SK-N-SH (cell line): Measurements from ENCODE around the gene MAP3K1. TPM values are rescaled to one million over a fixed set of nuclear protein-coding genes. Genes with fewer than 3 reads are reported as not detected.

Experiments
- CTCF ChIA-PET: fragments of 300-600, 350-600 bp; formaldehyde crosslinking; extraction: SDS; loops from one replicate; lab custom pipeline; 2021; lab: Yijun Ruan, JAX
- POLR2A ChIA-PET: fragments of 350-600 bp; sonication (Branson Sonifier 250); formaldehyde crosslinking; extraction: SDS; loops from one replicate; lab custom pipeline; 2020; ENCODE audit warnings: antibody characterized with exemption, inconsistent platforms; lab: Yijun Ruan, JAX
- DNase-seq: peaks from one replicate; pipeline ENCODE4 v3.0.0; 2012
- H2AFZ ChIP-seq: fragments of 200-600 bp; sonication (generic); 2 replicates; pipeline ENCODE4 v1.8.1; 2016; ENCODE audit warnings: antibody characterized with exemption, mild to moderate bottlenecking, low read depth
- H3F3A ChIP-seq: fragments of 200-600 bp; sonication (generic); replicated peaks from 2 replicates; pipeline ENCODE3; 2016; ENCODE audit warnings: antibody characterized with exemption, mild to moderate bottlenecking; ENCODE audit not compliant: insufficient read depth
- H3K27ac ChIP-seq, 2 experiments: fragments of 200-500 bp in 1 of 2; fragments of 200-600 bp in 1 of 2; sonication (Bioruptor generic) in 1 of 2; sonication (generic), shearing (Covaris generic) in 1 of 2; 2 replicates each; pipeline versions ENCODE4 v1.5.1 to v1.6.1; 2014 to 2016; ENCODE audit warnings: low read depth in 2 of 2, inconsistent platforms in 1 of 2, low read length in 1 of 2, mild to moderate bottlenecking in 1 of 2, mixed read lengths in 1 of 2
- H3K27me3 ChIP-seq: fragments of 200-600 bp; sonication (generic), shearing (Covaris generic); 2 replicates; pipeline ENCODE4 v1.6.1; 2016; ENCODE audit warnings: mixed run types; ENCODE audit not compliant: insufficient read depth
- H3K36me3 ChIP-seq, 2 experiments: fragments of 200-500 bp in 1 of 2; fragments of 200-600 bp in 1 of 2; sonication (Bioruptor generic) in 1 of 2; sonication (generic) in 1 of 2; replicated peaks in 1 of 2; 2 replicates each; pipeline versions ENCODE3 to v1.5.1; 2014 to 2016; ENCODE audit warnings: low read length in 1 of 2, mild to moderate bottlenecking in 1 of 2; ENCODE audit not compliant: insufficient read depth in 2 of 2, control insufficient read depth in 1 of 2
- H3K4me1 ChIP-seq, 2 experiments: fragments of 200-500 bp in 1 of 2; fragments of 200-600 bp in 1 of 2; sonication (Bioruptor generic) in 1 of 2; sonication (generic), shearing (Covaris generic) in 1 of 2; 2 replicates each; pipeline versions ENCODE4 v1.5.1 to v1.6.1; 2014 to 2016; ENCODE audit warnings: low read depth in 1 of 2, low read length in 1 of 2, mixed run types in 1 of 2; ENCODE audit not compliant: insufficient read depth in 2 of 2, control insufficient read depth in 1 of 2
- H3K4me2 ChIP-seq: fragments of 200-600 bp; sonication (generic), shearing (Covaris generic); 2 replicates; pipeline ENCODE4 v1.6.1; 2017; ENCODE audit warnings: mixed run types
- H3K4me3 ChIP-seq, 2 experiments: fragments of 200-500 bp in 1 of 2; fragments of 200-600 bp in 1 of 2; sonication (Bioruptor generic) in 1 of 2; sonication (generic), shearing (Covaris generic) in 1 of 2; 2 replicates each; pipeline versions ENCODE4 v1.5.1 to v1.8.1; 2014 to 2016; ENCODE audit warnings: low read depth in 2 of 2, inconsistent platforms in 1 of 2, low read length in 1 of 2, mild to moderate bottlenecking in 1 of 2, mixed read lengths in 1 of 2, moderate library complexity in 1 of 2
- H3K79me2 ChIP-seq: fragments of 200-600 bp; sonication (generic); 2 replicates; pipeline ENCODE4 v1.8.1; 2017; ENCODE audit warnings: mild to moderate bottlenecking; ENCODE audit not compliant: insufficient read depth
- H3K9ac ChIP-seq: fragments of 200-600 bp; sonication (generic); 2 replicates; pipeline ENCODE4 v1.6.1; 2017; ENCODE audit warnings: mixed run types
- H3K9me2 ChIP-seq: fragments of 200-600 bp; sonication (generic); 2 replicates; pipeline ENCODE4 v1.6.1; 2017; ENCODE audit warnings: mixed run types
- H3K9me3 ChIP-seq: fragments of 200-600 bp; sonication (generic); 2 replicates; pipeline ENCODE4 v1.6.1; 2017; ENCODE audit warnings: mixed run types, mild to moderate bottlenecking, moderate library complexity
- H4K20me1 ChIP-seq: fragments of 200-600 bp; sonication (generic); 2 replicates; pipeline ENCODE4 v1.6.1; 2017; ENCODE audit warnings: mild to moderate bottlenecking, mixed run types; ENCODE audit not compliant: insufficient read depth
- CHD2 ChIP-seq: fragments of 150-350 bp; IDR thresholded peaks from 2 replicates; pipeline ENCODE4 v1.6.1; 2018; ENCODE audit warnings: low read length; ENCODE audit not compliant: partially characterized antibody
- CTCF ChIP-seq: fragments of 200-600 bp; sonication (generic); IDR thresholded peaks from 2 replicates; pipeline ENCODE4 v1.6.1; 2017; ENCODE audit warnings: antibody characterized with exemption, mild to moderate bottlenecking, moderate library complexity
- EZH2phosphoT487 ChIP-seq: fragments of 200-600 bp; sonication (generic); IDR thresholded peaks from 2 replicates; pipeline ENCODE4 v1.6.1; 2017; ENCODE audit warnings: low read depth, mixed run types, mild to moderate bottlenecking, antibody characterized with exemption, moderate library complexity, borderline replicate concordance
- FOSL2 ChIP-seq: IDR thresholded peaks from 2 replicates; pipeline ENCODE4 v1.4.0; 2012; ENCODE audit warnings: low read depth, mild to moderate bottlenecking, moderate library complexity, borderline replicate concordance
- JUND ChIP-seq: IDR thresholded peaks from 2 replicates; pipeline ENCODE4 v1.4.0; 2012
- MEF2A ChIP-seq: IDR thresholded peaks from 2 replicates; pipeline ENCODE4 v1.4.0; 2012; ENCODE audit warnings: low read depth, borderline replicate concordance
- MXI1 ChIP-seq: IDR thresholded peaks from 2 replicates; pipeline ENCODE4 v1.6.1; 2012; ENCODE audit warnings: mild to moderate bottlenecking, low read depth, low read length, improper control_type of control experiment
- NFIC ChIP-seq: IDR thresholded peaks from 2 replicates; pipeline ENCODE4 v1.4.0; 2012; ENCODE audit warnings: borderline replicate concordance
- NRF1 ChIP-seq: IDR thresholded peaks from 2 replicates; pipeline ENCODE4 v1.6.1; 2012; ENCODE audit warnings: low read depth, mild to moderate bottlenecking, low read length
- RAD21 ChIP-seq: IDR thresholded peaks from 2 replicates; pipeline ENCODE4 v1.6.1; 2012; ENCODE audit warnings: mild to moderate bottlenecking, low read length
- SIN3A ChIP-seq: IDR thresholded peaks from 2 replicates; pipeline ENCODE4 v1.6.1; 2012; ENCODE audit warnings: low read depth, mild to moderate bottlenecking, low read length, moderate library complexity, borderline replicate concordance
- SMC3 ChIP-seq: IDR thresholded peaks from 2 replicates; pipeline ENCODE4 v1.6.1; 2012; ENCODE audit warnings: low read depth, low read length, improper control_type of control experiment
- TCF12 ChIP-seq: IDR thresholded peaks from 2 replicates; pipeline ENCODE4 v1.4.0; 2012
- WGBS: methylation state at CpG from one replicate; pipeline ENCODE4 v1.1.6; 2017; ENCODE audit warnings: low lambda C conversion rate; 5-methylcytosine and 5-hydroxymethylcytosine counted together
- polyA plus RNA-seq, 3 experiments: library from polyadenylated mRNA; depleted of rRNA; stranded (reverse); fragments of >200 nt; gene quantifications; 2 replicates each; pipeline ENCODE4 v1.2.3, GENCODE V29; 2012
- TF ChIP-seq, protein P1 (sequence below): IDR thresholded peaks from 2 replicates; pipeline ENCODE4 v1.4.0; 2012; ENCODE audit warnings: low read depth
- TF ChIP-seq, protein P2 (sequence below): fragments of 150-350 bp; IDR thresholded peaks from 2 replicates; pipeline ENCODE4 v1.6.1; 2016; ENCODE audit warnings: mild to moderate bottlenecking, low read depth, low read length

Gene MAP3K1
- polyA plus RNA-seq, 1 of the 3 experiments (the other 2 are of a cell fraction), result 2.2 TPM

- TF ChIP-seq, protein P1, sequence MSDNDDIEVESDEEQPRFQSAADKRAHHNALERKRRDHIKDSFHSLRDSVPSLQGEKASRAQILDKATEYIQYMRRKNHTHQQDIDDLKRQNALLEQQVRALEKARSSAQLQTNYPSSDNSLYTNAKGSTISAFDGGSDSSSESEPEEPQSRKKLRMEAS, result no peak
Measured at GRCh38 chr5:56858777-56859442, 43.6 kb downstream of the MAP3K1 start (continued).

DNA sequence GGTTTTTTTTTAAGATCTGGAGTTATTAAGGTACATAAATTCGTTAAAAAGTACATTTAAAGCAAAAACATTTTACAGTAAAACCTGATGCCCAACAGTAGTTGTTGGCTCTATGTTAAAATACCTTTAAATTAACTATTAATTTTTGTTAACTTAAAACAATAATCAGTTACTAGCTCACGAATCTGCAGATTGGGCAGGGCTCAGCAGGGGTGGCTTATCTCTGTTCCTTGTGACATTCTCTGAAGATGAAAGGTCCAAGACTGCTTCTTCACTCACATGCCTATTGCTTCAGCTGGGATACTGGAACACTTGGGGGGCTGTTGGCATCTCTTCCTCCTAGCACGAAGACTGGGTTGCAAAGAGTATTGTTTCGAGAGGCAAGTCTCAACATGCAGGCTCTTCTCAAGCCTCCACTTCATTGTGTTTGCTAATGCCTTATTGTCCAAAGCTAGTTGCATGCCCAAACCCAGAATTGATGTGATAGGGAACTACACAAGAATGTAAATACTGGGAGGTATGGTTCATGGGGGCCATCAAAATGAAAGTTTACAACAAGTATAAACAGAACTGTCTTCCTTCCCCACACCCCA, 46.6 kb downstream of the MAP3K1 start:
- H3K79me2 ChIP-seq, result peaks cover 6% of the 10 kb centered on the region; the same call in 1 of the 2 replicates

More for the DNA sequence above, 46.6 kb downstream of the MAP3K1 start:
- ChIA-PET POLR2A (no interaction called here), CTCF (interaction anchor here (0.7 to 1.4 kb wide), 2 partner anchors 24 to 591 kb away, joined by 3 to 4 read pairs; no protein-coding TSS in a partner anchor)
- Histone ChIP-seq H3F3A (peaks cover 3% of the 10 kb centered on the region), H3K9me3 (no peaks in the 10 kb centered on the region), H3K27me3 (no peaks in the 10 kb centered on the region), H3K4me1 (peaks cover 0 to 4% of the 10 kb centered on the region in 2 experiments; a peak in 2 of 4 replicates), H3K36me3 (peaks cover 59 to 61% of the 10 kb centered on the region in 2 experiments), H4K20me1 (peaks cover 6% of the 10 kb centered on the region; the same call in 1 of the 2 replicates), H3K4me3 (no peak overlapping the region), H3K9me2 (no peaks in the 10 kb centered on the region), H3K4me2 (no peak overlapping the region), H3K27ac (no peak overlapping the region), H3K9ac (no peak overlapping the region), H2AFZ (no peak overlapping the region)
- DNase-seq, result no peak
- WGBS, result 86% methylated on average over 4 of the region's 4 CpGs
- TF ChIP-seq NFIC (no peak), CTCF (no peak), CHD2 (no peak), MXI1 (no peak), TCF12 (no peak), JUND (no peak), NRF1 (no peak), RAD21 (no peak), FOSL2 (no peak), EZH2phosphoT487 (no peak), SIN3A (no peak), MEF2A (no peak), SMC3 (no peak)
- TF ChIP-seq, protein P2, sequence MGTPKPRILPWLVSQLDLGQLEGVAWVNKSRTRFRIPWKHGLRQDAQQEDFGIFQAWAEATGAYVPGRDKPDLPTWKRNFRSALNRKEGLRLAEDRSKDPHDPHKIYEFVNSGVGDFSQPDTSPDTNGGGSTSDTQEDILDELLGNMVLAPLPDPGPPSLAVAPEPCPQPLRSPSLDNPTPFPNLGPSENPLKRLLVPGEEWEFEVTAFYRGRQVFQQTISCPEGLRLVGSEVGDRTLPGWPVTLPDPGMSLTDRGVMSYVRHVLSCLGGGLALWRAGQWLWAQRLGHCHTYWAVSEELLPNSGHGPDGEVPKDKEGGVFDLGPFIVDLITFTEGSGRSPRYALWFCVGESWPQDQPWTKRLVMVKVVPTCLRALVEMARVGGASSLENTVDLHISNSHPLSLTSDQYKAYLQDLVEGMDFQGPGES, result no peak
